ENCODE measurements around the gene VPS52.

VPS52 gene

GRCh38 chr6:33304216-33304615, 32.5 kb upstream of the VPS52 start:
- Histone ChIP-seq H3K27ac (no peak overlapping the region), H3K79me2 (peaks cover 38% of the 10 kb centered on the region), H3K9me3 (ENCODE audit: control insufficient read depth, low read length) (no peaks in the 10 kb centered on the region), H3K36me3 (ENCODE audit: control insufficient read depth, insufficient read depth, low read length) (no peaks in the 10 kb centered on the region), H3K4me3 (ENCODE audit: low read depth, low read length) (no peak overlapping the region), H3K9ac (no peak overlapping the region), H3K27me3 (ENCODE audit: control insufficient read depth, insufficient read depth, low read length) (no peaks in the 10 kb centered on the region), H3K4me2 (ENCODE audit: low read length) (no peak overlapping the region), H2AFZ (no peak overlapping the region), H3K4me1 (no peaks in the 10 kb centered on the region)
- no peak for TF ChIP-seq CTCF (IDR thresholded peaks at IDR 0.05)

GRCh38 chr6:33301877-33302276, 30.2 kb upstream of the VPS52 start:
- no peak overlapping the region for H3K4me3 ChIP-seq (ENCODE audit: low read depth, low read length)
- no peak for TF ChIP-seq CTCF (IDR thresholded peaks at IDR 0.05)
- H3K9me3 ChIP-seq (ENCODE audit: control insufficient read depth, low read length): no peaks in the 10 kb centered on the region
- no peak overlapping the region for H3K4me2 ChIP-seq (ENCODE audit: low read length)
- H3K27ac ChIP-seq: no peak overlapping the region
- H3K36me3 ChIP-seq (ENCODE audit: control insufficient read depth, insufficient read depth, low read length): no peaks in the 10 kb centered on the region
- H3K9ac ChIP-seq: no peak overlapping the region
- H3K79me2 ChIP-seq: peaks cover 26% of the 10 kb centered on the region
- H2AFZ ChIP-seq: no peak overlapping the region
- no peaks in the 10 kb centered on the region for H3K27me3 ChIP-seq (ENCODE audit: control insufficient read depth, insufficient read depth, low read length)
- H3K4me1 ChIP-seq: peaks cover 2% of the 10 kb centered on the region

- Histone ChIP-seq H3K9me3 (ENCODE audit: control insufficient read depth, low read length) (no peaks in the 10 kb centered on the region), H3K27me3 (ENCODE audit: control insufficient read depth, insufficient read depth, low read length) (no peaks in the 10 kb centered on the region), H3K4me2 (ENCODE audit: low read length) (peak overlapping the region; percentile 99), H3K27ac (peak overlapping the region; percentile 96), H3K36me3 (ENCODE audit: control insufficient read depth, insufficient read depth, low read length) (no peaks in the 10 kb centered on the region), H3K4me1 (peaks cover 2% of the 10 kb centered on the region), H3K9ac (peak overlapping the region; percentile 41), H2AFZ (peak overlapping the region; percentile 89), H3K4me3 (ENCODE audit: low read depth, low read length) (peak overlapping the region; percentile 92), H3K79me2 (peaks cover 9% of the 10 kb centered on the region)
- TF ChIP-seq CTCF (IDR thresholded peaks at IDR 0.05): peak; percentile 72
Measured at GRCh38 chr6:33299237-33299944, 27.7 kb upstream of the VPS52 start.

- H3K27me3 ChIP-seq (ENCODE audit: control insufficient read depth, insufficient read depth, low read length): no peaks in the 10 kb centered on the region
- H3K9ac ChIP-seq: peak within 1 kb of the TSS; percentile 72
- peaks cover 9% of the 10 kb centered on the region for H3K79me2 ChIP-seq
- peak within 1 kb of the TSS; percentile 92 for H3K4me3 ChIP-seq (ENCODE audit: low read depth, low read length)
- H3K4me1 ChIP-seq: peaks cover 2% of the 10 kb centered on the region
- H3K9me3 ChIP-seq (ENCODE audit: control insufficient read depth, low read length): no peaks in the 10 kb centered on the region
- H2AFZ ChIP-seq: peak within 1 kb of the TSS; percentile 89
- H3K4me2 ChIP-seq (ENCODE audit: low read length): peak within 1 kb of the TSS; percentile 99
- H3K27ac ChIP-seq: peak within 1 kb of the TSS; percentile 96
- H3K36me3 ChIP-seq (ENCODE audit: control insufficient read depth, insufficient read depth, low read length): no peaks in the 10 kb centered on the region
- no peak for TF ChIP-seq CTCF (IDR thresholded peaks at IDR 0.05)
Measured at GRCh38 chr6:33298773-33299236, 27.1 kb upstream of the VPS52 start, which contains the start of gene RGL2. RGL2 (minus strand) TSS chr6:33298942; CDS start chr6:33298610, 332 bp downstream.

All from parathyroid adenoma (tissue), 2 donors.